ENCODE results near the gene TNIK.

The TNIK gene

GRCh38 chr3:171227359-171227758 lies 232.8 kb downstream of the TNIK start:
- TF ChIP-seq SIN3A (IDR thresholded peaks at IDR 0.05; ENCODE audit: borderline replicate concordance, insufficient read depth, low read length) (no peak), POLR2AphosphoS5 (IDR thresholded peaks at IDR 0.05; ENCODE audit: low read depth, low read length) (no peak), REST (IDR thresholded peaks at IDR 0.05; ENCODE audit: insufficient read depth in 1 of 2, low read depth in 2 of 2, low read length in 2 of 2) (no peak), TAF1 (IDR thresholded peaks at IDR 0.05; ENCODE audit: borderline replicate concordance, insufficient read depth, low read length) (no peak), FOXP2 (optimal IDR thresholded peaks at IDR 0.05; ENCODE audit: borderline replicate concordance, extremely low read depth, extremely low read length, insufficient read depth) (no peak)

GRCh38 chr3:171226794-171227193 lies 233.4 kb downstream of the TNIK start:
- no peak for TF ChIP-seq FOXP2 (optimal IDR thresholded peaks at IDR 0.05; ENCODE audit: borderline replicate concordance, extremely low read depth, extremely low read length, insufficient read depth)
- no peak for TF ChIP-seq POLR2AphosphoS5 (IDR thresholded peaks at IDR 0.05; ENCODE audit: low read depth, low read length)
- TF ChIP-seq TAF1 (IDR thresholded peaks at IDR 0.05; ENCODE audit: borderline replicate concordance, insufficient read depth, low read length), result no peak
- no peak for TF ChIP-seq REST (IDR thresholded peaks at IDR 0.05; ENCODE audit: insufficient read depth in 1 of 2, low read depth in 2 of 2, low read length in 2 of 2)
- TF ChIP-seq SIN3A (IDR thresholded peaks at IDR 0.05; ENCODE audit: borderline replicate concordance, insufficient read depth, low read length), result no peak

GRCh38 chr3:171225708-171226107 lies 234.5 kb downstream of the TNIK start:
- TF ChIP-seq REST (IDR thresholded peaks at IDR 0.05; ENCODE audit: insufficient read depth in 1 of 2, low read depth in 2 of 2, low read length in 2 of 2) (no peak), FOXP2 (optimal IDR thresholded peaks at IDR 0.05; ENCODE audit: borderline replicate concordance, extremely low read depth, extremely low read length, insufficient read depth) (no peak), TAF1 (IDR thresholded peaks at IDR 0.05; ENCODE audit: borderline replicate concordance, insufficient read depth, low read length) (no peak), SIN3A (IDR thresholded peaks at IDR 0.05; ENCODE audit: borderline replicate concordance, insufficient read depth, low read length) (no peak), POLR2AphosphoS5 (IDR thresholded peaks at IDR 0.05; ENCODE audit: low read depth, low read length) (no peak)

- TF ChIP-seq POLR2AphosphoS5 (IDR thresholded peaks at IDR 0.05; ENCODE audit: low read depth, low read length) (no peak), FOXP2 (optimal IDR thresholded peaks at IDR 0.05; ENCODE audit: borderline replicate concordance, extremely low read depth, extremely low read length, insufficient read depth) (no peak), SIN3A (IDR thresholded peaks at IDR 0.05; ENCODE audit: borderline replicate concordance, insufficient read depth, low read length) (no peak), TAF1 (IDR thresholded peaks at IDR 0.05; ENCODE audit: borderline replicate concordance, insufficient read depth, low read length) (no peak), REST (IDR thresholded peaks at IDR 0.05; ENCODE audit: insufficient read depth in 1 of 2, low read depth in 2 of 2, low read length in 2 of 2) (no peak)
Measured at GRCh38 chr3:171225165-171225564, 235.0 kb downstream of the TNIK start.

GRCh38 chr3:171223396-171223795 lies 236.8 kb downstream of the TNIK start:
- no peak for TF ChIP-seq POLR2AphosphoS5 (IDR thresholded peaks at IDR 0.05; ENCODE audit: low read depth, low read length)
- no peak for TF ChIP-seq SIN3A (IDR thresholded peaks at IDR 0.05; ENCODE audit: borderline replicate concordance, insufficient read depth, low read length)
- TF ChIP-seq REST (IDR thresholded peaks at IDR 0.05; ENCODE audit: insufficient read depth in 1 of 2, low read depth in 2 of 2, low read length in 2 of 2), result no peak
- no peak for TF ChIP-seq FOXP2 (optimal IDR thresholded peaks at IDR 0.05; ENCODE audit: borderline replicate concordance, extremely low read depth, extremely low read length, insufficient read depth)
- TF ChIP-seq TAF1 (IDR thresholded peaks at IDR 0.05; ENCODE audit: borderline replicate concordance, insufficient read depth, low read length), result no peak

Data from PFSK-1 (cell line).